Epithelial cell of prostate (primary cell): ENCODE data around the gene SENP7.
"Not testable (repeated sequence)": the region's sequence is repeated elsewhere in the genome, so short reads cannot be mapped to it uniquely, and the experiment has no call there.

Source experiments
- DNase-seq: peaks from one replicate; pipeline ENCODE4 v3.0.0-alpha.2; 2011; ENCODE audit warnings: low read depth, low spot score
- H3K27ac ChIP-seq: fragments of 450-650 bp; 2 replicates; pipeline ENCODE4 v1.5.1; 2017; ENCODE audit warnings: mild to moderate bottlenecking

SENP7 gene

DNA sequence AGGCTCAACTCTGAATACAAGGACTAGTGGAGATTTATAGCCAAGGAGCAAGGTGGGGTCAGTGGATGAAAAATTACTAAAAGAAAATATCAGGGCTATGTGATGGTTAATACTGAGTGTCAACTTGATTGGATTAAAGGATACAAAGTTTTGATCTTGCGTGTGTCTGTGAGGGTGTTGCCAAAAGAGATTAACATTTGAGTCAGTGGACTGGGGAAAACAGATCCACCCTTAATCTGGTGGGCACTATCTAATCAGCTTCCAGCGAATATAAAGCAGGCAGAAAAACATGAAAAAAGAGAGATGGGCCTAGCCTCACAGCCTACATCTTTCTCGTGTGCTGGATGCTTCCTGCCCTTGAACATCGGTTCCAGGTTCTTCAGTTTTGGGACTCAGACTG is 14.4 kb upstream of the SENP7 start:
- no peak for DNase-seq
- no peak overlapping the region for H3K27ac ChIP-seq

GRCh38 chr3:101521211-101521701 is 8.2 kb upstream of the SENP7 start:
- peak overlapping the region; percentile 47 for H3K27ac ChIP-seq

DNA sequence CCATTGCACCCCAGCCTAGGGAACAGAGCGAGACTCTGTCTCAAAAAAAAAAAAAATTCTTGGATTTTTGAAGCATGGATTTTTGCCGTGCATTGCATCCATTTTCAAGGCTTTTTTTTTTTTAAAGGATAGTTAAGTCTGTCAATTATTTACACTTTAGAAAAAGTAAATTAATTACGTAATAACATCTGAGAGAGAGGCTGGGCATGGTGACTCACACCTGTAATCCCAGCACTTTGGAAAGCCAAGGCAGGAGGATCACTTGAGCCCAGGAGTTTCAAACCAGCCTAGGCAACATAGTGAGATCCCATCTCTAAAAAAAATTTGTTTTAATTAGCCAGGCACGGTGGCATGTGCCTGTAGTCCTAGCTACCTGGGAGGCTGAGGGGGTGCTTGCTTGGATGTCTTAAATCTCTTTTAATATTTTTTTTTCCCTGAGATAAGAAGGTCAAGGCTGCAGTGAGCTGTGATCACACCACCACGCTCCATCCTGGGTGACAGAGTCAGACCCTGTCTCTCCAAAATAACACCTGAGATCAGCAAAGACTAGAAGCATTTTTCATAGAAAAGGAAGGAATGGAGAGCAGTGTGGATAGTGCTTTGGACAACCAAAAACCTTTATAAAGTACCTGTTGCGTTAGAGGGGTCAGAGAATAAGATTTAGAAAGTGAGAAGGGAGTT is 6.8 kb upstream of the SENP7 start:
- no peak for DNase-seq
- H3K27ac ChIP-seq, result peak overlapping the region; percentile 30

More at GRCh38 chr3:101521211-101521701, 8.2 kb upstream of the SENP7 start:
- no peak for DNase-seq

- H3K27ac ChIP-seq, result peak overlapping the region; percentile 70
- DNase-seq, result peak; percentile 86
These were observed 5.4 kb upstream of the SENP7 start for GRCh38 chr3:101518421-101518871.

DNA sequence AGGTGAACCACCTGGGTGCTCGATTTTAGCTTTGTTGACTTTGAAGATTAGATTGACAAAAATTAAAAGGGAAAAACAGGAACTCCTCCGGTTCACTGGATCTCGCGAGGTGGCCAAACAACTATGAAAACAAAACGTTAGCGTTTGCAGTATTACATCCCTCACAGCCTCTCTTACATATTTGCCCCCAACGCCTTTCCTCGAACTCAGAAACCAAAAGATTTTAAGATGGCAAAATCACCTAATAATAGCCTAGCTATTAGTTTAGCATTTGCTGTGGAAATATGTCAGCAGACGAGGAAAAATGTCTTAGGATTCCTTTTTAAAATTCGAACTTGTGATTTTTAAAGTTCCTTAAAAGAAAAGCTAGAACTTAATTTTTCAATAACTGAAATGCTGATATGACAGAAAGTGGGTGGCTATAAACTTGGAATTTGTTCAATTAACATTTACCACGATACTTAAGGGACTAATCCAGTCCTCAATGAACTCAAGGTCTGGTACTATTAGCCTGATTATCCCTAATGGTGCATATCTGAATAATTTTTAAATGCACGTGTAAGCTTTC is 491 bp upstream of the SENP7 start:
- H3K27ac ChIP-seq, result peak overlapping the region; percentile 91
- no peak for DNase-seq

DNA sequence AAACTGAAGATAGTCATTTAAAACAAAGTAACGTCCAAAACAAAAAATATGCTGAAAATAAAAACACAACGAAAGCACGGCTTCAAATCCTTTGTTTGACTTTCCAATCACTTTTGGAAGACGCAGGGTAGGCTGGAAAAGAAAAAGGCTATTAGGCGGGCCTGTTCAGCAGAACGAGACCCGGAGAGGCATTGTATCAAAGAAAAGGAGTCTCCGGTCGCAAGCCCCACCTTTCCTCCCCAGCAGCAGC is 691 bp downstream of the SENP7 start:
- H3K27ac ChIP-seq, result peak overlapping the region; percentile 91
- no peak for DNase-seq

DNA sequence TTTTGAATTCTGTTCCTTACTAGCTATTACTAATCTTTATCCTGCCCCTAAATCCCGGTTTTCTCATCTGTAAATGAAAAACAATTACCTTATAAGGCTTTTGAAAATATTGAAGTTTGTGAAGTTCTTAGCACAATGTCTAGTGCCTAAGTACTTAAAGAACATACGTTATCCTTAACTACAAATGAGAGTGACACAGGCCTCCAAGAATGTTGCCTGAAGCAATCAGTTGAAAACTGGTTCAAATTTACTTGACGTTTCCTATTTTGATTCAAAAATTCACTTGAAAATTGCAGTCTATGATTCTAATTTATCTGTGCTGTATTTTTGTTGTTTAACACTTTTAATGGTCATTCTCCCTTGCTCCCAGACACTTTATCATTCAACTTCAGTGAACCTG is 3.2 kb downstream of the SENP7 start:
- no peak for DNase-seq
- peak overlapping the region; percentile 38 for H3K27ac ChIP-seq

- no peak for DNase-seq
- H3K27ac ChIP-seq, result peak overlapping the region; percentile 38
These were observed 3.7 kb downstream of the SENP7 start for GRCh38 chr3:101509281-101509680.

DNA sequence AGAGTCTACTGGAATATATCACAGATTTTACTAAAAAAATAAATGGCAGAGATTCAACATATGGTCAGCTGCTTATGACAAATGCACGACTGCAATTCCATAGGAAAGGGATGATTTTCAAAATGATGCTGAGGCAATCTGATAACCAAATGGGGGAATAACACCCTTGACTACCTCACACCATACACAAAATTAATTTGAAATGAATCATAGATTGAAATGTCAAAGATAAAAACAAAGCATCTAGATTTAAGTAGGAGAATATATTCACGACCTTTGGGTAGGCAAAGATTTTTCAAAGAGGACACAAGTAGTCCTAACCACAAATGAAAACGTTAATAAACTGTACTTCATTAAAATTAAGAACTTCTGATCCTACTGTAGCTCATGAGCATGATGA is 11.2 kb downstream of the SENP7 start:
- DNase-seq, result no peak

GRCh38 chr3:101500208-101500607 is 12.8 kb downstream of the SENP7 start:
- no peak for DNase-seq
- H3K27ac ChIP-seq, result no peak overlapping the region

More for the DNA sequence above, 11.2 kb downstream of the SENP7 start:
- no peak overlapping the region for H3K27ac ChIP-seq

DNA sequence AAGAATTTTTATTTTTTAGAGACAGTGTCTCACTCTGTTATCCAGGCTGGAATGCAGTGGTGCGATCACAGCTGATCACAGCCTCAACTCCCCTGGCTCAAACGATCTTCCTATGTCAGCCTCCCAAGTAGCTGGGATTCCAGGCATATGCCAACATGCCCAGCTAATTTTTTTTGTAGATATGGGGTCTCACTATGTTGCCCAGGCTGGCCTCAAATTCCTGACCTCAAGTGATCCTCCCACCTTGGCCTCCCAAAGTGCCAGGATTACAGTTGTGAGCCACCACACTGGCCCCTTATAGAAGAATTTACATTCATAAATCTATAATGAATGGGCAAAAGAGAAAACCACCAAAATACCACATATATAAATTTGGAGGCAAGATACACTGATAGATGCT is 15.2 kb downstream of the SENP7 start:
- DNase-seq, result no peak
- H3K27ac ChIP-seq, result no peak overlapping the region

- no peak overlapping the region for H3K27ac ChIP-seq
- no peak for DNase-seq
These were observed 17.5 kb downstream of the SENP7 start for GRCh38 chr3:101495552-101495951.

GRCh38 chr3:101484805-101485620 is 28.0 kb downstream of the SENP7 start:
- DNase-seq, result peak; percentile 10
- peak overlapping the region; percentile 17 for H3K27ac ChIP-seq

- no peak for DNase-seq
- H3K27ac ChIP-seq, result no peak overlapping the region
These were observed 34.0 kb downstream of the SENP7 start for GRCh38 chr3:101478980-101479379.

DNA sequence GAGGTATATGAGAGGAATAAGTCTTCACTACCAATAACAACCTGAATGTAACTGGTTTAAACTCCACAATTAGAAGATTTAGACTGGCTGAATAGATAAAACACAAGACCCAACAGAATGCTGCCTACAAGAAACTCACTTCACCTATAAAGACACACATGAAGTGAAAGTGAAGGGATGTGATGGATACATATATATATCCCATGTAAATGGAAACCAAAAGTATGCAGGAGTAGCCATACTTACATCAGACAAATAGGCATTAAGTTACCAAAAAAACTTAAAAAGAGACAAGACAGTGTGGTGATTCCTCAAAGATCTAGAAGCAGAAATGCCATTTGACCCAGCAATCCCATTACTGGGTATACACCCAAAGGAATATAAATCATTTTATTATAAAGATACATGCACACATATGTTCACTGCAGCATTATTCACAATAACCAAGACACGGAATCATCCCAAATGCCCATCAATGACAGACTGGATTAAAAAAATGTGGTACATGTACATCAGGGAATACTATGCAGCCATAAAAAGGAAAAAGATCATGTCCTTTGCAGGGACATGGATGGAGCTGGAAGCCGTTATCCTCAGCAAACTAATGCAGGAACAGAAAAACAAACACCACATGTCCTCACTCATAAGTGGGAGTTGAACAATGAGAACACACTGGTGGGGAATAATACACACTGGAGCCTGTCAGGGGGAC is 38.0 kb downstream of the SENP7 start:
- not testable (repeated sequence) for DNase-seq, H3K27ac ChIP-seq

DNA sequence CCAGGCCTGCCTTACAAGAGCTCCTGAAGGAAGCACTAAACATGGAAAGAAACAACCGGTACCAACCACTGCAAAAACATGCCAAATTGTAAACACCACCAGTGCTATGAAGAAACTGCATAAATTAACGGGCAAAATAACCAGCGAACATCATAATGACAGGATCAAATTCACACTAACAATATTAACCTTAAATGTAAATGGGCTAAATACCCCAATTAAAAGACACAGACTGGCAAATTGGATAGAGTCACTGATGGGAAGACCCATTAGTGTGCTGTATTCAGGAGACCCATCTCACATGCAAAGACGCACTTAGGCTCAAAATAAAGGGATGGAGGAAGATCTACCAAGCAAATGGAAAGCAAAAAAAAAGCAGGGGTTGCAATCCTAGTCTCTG is 44.3 kb downstream of the SENP7 start:
- not testable (repeated sequence) for H3K27ac ChIP-seq, DNase-seq

DNA sequence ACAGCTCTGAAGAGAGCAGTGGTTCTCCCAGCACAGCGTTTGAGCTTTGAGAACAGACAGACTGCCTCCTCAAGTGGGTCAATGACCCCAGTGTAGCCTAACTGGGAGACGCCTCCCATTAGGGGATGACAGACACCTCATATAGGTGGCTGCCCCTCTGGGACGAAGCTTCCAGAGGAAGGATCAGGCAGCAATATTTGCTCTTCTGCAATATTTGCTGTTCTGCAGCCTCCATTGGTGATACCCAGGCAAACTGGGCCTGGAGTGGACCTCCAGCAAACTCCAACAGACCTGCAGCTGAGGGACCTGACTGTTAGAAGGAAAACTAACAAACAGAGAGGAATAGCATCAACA is 45.7 kb downstream of the SENP7 start:
- DNase-seq, result not testable (repeated sequence)

DNA sequence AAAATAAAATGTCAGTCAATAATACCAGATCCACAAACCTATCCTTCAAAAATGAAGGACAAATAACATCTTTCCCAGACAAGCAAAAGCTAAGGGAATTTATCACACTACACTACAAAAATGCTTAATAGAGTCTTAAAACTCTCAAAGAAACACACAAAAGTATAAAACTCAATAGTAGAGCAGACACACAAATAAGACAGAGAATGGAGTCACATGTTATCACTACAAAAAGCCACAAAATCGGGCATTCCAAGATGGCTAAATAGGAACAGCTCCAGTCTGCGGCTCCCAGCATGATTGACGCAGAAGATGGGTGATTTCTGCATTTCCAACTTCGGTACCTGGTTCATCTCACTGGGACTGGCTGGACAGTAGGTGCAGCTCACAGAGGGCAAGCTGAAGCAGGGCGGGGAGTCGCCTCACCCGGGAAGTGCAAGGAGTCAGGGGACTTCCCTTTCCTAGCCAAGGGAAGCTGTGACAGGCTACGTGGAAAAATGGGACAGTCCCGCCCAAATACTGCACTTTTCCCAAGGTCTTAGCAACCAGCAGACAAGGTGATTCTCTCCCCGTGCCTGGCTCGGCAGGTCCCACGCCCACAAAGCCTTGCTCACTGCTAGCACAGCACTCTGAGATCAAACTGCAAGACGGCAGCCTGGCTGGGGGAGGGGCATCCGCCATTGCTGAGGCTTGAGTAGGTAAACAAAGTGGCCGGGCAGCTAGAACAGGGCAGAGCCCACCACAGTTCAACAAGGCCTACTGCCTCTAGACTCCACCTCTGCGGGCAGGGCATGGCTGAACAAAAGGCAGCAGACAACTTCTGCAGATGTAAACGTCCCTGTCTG is 46.3 kb downstream of the SENP7 start:
- DNase-seq, result no peak
- no peak overlapping the region for H3K27ac ChIP-seq

More for the DNA sequence above, 45.7 kb downstream of the SENP7 start:
- not testable (repeated sequence) for H3K27ac ChIP-seq

- H3K27ac ChIP-seq, result peak overlapping the region; percentile 36
- peak; percentile 6 for DNase-seq
These were observed 48.8 kb downstream of the SENP7 start for GRCh38 chr3:101464235-101464634.

DNA sequence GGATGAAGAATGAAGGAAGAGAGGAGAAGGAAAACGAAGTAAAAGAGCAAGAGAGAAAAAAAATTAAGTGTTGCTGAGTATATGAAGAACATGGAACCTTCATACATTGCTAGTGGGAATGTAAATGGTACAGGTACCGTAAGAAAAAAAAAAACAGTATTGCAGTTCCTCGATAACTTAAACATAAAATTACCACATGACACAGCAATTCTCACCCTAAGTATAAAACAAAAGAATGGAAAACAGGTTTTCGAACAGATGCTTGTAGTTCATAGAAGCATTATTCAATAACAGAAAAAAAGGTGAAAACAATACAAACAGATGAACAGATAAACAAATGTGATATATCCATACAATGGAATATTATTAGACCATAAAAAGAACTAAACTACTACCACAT is 51.6 kb downstream of the SENP7 start:
- DNase-seq, result no peak
- H3K27ac ChIP-seq, result no peak overlapping the region
